SKM-1 treated with dmso at 0.1 percent for 144 hours (cell line): ENCODE data around the gene NEURL1B.
A peak's percentile ranks its signal among the peaks of the same experiment; 100 is the strongest.
"Not testable (repeated sequence)": the region's sequence is repeated elsewhere in the genome, so short reads cannot be mapped to it uniquely, and the experiment has no call there.

Experiments used
- DNase-seq: peaks from one replicate; lab custom pipeline; 2025; ENCODE audit not compliant: unreplicated experiment; lab: John Stamatoyannopoulos, UW

Gene NEURL1B

DNA sequence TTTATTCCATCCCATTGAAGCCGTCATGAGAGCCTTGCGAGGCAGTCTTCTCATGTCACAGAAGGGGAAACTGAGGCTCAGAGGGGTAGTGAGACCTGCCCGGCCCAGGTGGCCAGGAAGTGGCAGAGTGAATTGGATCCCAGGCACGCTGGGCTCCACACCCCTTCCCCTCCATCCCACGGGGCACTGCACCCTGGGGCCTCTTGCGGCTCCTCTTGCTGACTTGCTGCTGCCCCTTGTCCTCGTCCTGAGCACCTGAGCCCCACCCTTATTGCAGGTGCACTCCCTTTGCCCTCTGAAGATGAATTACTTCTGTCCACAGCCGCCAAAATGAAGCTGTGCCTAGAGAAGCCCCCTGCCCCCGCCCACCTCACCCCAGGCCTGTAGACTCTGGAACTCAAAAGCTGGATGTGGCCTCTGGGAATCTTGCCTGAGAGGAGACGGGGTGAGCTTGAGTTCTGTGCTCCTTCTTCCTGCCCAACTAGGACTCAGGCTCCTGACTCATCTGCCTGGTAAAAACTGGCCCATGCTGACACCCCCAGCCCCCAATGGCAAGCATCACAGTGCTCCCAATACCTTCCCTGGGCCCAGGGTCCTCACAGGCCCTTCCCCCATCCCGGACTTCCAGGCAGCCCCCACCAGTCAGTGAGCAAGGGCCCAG lies 6.4 kb downstream of the NEURL1B start:
- no peak for DNase-seq

DNA sequence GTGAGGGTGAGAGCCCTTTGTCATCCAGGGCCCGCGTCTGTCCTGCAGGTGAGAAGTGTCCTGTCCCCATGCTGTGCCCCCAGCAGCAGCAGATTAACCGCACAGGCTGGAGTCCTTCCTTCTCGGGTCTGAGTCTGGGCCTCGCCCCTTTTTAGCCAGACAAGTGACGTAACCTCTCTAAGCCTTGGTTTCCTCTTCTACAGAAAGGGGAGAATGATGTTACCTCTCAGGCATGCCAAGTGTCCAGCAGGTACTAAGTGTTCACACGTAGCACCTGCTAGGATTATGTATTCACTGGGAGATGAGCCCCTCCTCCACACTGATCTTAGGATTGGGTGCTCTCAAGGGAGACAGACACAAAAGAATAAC lies 6.9 kb downstream of the NEURL1B start:
- peak; percentile 43 for DNase-seq

DNA sequence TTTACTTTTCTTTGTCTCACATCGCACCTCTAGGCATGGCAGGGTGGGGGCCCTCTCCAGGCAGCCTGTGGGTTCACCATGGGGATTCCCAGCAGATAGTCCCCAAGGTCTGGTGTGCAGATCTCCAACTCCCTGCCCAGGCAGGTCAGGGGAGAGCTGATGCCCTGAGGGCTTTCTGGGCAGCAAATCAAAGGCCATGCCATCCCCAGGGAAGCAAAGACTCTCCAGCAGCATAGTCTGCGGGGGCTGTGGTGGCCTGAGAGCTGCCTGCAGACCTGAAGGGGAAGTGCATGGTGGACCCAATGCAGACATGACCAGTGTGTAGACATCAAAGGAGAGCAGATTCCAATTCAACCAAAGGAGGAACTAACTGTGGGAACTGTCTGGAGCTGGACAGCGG lies 7.7 kb downstream of the NEURL1B start:
- peak; percentile 30 for DNase-seq

DNA sequence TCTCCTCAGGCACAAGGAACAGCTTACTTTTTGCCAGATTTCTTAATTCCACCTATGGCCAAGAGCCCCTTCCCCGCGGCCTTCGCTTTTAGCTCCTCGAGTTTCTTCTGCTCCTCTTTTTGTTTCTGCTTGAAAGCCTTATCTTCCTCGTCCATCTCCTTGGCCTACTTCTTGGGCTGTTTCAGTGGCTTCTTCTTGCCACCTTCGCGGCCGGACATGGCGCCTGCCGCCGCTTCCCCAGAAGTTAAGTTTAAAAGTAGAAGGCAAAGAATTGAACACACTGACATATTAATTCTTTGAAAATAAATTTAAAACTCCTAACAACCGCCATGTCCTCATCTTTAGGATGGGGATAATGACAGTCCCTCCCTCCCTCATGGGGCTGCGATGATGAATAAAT lies 15.4 kb downstream of the NEURL1B start:
- not testable (repeated sequence) for DNase-seq

DNA sequence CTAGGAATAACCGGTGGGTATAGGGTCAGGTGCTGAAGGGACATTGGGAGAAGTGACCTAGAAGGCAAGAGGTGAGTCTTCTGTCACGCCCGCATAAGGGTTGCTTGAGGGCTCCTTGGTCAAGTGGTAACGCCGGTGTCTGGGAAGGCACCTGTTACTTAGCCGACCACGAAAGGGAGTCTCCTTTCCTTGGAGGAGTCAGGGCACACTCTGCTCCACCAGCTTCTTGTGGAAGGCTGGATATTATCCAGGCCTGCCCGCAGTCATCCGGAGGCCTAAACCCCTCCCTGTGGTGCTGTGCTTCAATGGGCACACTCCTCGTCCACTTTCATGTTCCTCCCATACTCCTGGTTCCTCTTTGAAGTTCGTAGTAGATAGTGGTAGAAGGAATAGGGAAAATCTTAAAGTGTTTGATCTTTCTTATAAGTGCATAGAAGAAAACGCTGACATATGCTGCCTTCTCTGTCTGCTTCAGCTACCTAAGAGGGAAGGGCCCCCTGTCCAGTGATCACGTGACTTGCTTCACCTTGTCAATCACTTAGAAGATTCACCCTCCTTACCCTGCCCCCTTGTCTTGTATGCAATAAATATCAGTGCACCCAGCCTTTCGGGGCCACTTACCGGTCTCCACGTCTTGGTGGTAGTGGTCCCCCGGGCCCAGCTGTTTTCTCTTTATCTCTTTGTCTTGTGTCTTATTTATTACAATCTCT lies 16.6 kb downstream of the NEURL1B start:
- DNase-seq: not testable (repeated sequence)

DNA sequence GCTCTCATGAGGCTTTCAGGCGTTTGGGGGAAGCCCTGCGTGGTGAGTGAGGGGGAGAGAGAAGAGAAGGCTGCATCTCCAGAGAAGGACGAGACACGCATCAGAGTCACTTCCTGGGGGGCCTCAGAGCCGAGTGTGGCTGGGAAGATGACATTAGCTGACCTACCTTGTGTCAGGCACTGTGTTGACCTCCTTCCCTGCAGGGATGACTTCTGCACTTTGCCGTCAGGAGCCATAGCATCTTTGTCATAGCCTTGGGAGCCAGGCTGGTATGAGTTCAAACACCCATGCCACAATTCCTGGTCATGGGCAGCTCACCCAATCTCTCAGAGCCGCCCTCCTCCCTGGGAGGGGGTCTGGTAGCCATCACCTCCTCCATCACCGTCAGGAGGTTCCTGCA lies 17.3 kb downstream of the NEURL1B start:
- no peak for DNase-seq

DNA sequence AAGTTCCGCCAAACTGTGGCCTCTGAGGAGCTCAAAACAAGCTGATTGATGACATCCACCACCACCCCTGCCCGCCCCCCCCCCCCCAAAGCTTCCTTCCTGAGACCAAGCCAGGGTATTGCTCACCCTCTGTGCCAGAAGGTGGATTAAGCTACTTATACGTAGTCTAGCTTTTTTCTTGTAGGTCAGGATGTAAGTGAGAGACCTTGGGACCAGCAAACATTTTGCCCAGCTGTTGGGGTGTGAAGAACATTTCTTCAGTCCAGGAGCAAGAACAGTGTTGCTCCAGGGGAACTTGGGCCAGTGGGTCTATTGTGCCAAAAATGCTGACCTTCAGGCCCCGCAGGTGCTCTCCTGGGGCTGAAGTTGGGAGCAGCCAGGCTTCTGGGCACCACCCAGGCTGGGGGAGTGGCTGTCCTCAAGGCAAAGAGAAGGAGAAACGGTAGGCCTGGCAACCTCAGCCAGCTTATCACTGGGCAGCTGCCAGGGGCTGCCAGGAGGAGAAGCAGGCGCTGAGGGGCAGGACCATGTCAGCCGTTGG lies 18.0 kb downstream of the NEURL1B start:
- no peak for DNase-seq

DNA sequence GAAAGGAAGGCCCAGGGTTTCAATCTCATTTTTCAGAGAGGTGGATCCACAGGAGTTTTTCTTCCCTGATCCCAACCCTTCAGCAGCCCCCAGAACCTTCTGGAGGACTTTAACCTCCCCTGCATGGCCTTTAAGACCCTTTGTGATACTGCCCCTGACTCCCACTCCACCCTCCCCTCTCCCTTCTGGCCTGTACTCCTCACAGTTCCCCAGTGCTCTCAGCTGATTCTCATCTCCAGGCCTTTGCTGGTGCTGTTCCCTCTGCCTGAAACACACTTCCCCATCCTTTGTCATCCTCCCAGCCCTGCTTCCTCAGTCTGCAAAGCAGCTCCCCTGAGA lies 18.5 kb downstream of the NEURL1B start:
- no peak for DNase-seq

DNA sequence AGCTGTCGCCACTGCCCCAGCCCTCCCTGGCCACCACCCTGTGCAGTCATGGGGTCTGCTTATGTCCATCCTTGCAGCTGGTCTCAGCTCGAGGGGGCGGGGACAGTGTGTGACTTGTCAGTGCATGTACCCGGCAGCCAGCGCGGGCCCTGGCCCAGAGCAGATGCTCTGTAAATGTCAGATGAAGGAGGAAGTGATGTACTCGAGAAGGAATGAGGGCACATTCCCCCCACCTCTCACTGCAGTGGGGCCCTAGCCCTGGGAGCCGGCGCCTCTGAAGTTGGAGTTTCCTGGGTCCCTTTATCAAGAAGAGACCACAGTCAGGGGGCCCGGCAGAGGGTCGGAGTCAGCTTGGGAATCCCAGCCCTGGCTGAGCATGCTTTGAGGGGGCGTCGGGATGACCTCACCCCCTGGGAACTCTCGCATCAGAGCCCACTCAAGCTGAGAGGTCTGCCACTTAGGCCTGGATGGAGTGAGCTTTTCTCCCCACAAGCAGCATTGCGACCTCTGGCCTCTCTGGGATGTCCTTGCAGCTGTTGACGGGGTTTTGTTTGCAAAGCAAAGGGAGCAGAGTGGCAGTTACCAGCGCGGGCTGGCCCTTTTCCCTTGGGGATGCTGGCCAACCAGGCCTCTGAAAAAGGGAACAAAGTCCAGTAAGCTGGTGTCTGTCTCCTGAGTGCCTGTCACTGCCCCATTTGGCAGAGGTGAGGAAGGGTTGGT lies 19.0 kb downstream of the NEURL1B start:
- DNase-seq: peak; percentile 64

DNA sequence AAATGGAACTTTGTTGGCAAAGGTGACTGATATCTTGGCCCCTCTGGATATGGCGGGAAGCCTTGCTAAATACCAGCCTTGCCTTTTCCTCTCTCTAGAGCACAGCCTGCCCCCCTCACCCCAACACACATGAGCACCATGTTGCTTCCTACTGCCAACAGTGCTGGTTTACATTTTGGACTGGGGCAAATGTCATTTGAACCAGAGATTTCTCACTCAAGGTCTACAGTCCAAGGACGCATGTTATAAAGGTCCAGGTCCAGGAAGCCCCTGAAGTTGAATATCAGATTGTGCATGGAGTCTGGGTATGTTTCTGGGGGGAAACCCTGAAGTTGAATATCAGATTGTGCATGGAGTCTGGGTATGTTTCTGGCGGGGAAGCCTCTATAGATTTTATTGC lies 19.9 kb downstream of the NEURL1B start:
- DNase-seq: no peak

DNA sequence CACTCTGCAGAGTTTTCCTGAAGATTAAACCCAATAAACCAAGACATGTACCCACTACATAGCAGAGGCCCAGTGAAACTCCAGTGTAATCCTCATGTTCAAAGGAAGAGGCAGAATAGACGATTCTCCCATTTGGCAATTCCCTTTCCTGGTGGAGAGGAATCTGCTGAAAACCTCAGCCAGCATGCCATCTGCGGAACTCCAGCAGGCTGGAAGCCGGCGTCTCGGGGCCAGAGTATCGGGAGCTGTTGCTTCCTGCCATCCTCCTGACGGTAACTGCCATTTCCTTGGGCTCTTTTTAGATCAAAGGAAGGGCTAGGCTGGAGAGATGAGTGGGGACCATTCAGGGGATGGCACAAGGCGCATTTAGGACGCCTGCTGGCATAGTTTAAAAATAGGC lies 20.5 kb downstream of the NEURL1B start:
- DNase-seq: no peak

DNA sequence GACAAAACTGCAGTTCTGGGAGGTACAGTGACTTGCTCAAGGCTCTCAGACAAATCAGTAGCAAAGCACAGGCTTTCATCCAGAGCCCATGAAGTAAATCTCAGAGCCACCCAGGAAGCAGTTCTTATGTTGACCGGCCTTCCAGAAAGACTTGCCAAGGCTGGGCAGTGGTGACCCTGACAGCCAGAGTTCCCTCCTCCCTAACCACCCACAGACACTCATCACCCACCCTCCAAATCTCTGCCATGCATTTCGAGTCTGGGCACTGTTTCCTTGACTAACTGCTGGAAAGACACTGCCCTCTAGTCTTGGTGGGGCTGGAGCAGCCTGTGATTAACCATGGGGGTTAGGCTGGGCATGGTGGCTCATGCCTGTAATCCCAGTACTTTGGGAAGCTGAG lies 21.5 kb downstream of the NEURL1B start:
- DNase-seq: no peak

DNA sequence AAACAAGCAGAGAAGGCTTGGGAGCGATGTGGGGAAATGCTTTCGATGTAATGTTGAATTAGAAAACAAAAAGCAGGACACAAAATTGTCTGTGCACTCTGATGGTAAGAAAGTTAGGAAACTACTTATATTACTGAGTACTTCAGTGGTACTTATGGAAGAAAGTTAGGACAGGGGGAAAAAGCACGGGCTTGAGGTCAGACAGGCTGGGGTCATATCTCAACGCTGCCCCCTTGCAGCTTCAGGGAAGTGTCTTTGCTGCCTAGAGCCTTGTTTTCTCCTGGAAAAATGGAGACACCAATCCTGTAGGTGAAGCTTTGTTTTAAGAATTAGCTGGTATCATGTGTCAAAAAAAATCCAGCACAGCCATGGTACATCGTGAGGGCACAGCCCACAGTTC lies 23.0 kb downstream of the NEURL1B start:
- no peak for DNase-seq

DNA sequence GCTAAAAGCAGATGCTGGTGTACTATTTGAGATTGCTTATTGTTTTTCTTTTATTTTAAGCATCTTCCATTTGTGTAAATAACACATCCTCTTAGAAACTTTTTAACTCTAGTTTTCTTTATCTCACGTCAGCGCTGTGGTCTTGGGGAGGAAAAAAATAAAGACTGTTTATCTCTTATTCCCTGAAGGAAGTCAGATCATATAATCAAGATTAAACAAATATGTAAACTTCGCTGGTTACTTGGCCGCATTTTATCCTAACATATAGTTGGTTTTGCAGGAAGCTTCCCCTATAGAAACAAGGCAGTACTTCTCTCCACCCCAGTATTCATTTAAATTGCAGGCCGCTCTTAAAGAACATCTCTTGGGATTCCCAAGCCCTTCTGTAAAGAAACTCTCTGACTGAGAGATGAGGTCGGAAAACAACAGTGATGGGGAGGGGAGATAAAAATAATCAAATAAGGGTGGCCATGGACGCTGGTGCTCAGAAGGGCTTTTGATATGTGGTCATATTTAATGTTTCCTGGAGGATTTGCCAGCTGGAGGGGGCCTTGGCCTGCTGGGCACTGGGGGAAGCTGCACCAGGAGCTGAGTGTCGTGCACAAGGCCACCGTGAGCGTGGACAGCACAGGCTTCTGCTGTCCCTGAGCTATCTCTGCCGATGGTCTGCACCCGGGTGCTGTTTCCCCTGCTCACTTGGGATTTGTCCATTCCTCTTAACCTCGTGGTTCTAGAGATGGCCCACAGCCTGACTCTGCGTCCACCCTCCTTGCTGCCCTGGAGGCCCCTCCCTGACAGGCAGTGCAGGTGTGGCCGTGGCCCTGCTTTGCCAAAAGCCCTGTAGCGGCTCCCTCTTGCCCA lies 23.8 kb downstream of the NEURL1B start:
- DNase-seq: no peak

DNA sequence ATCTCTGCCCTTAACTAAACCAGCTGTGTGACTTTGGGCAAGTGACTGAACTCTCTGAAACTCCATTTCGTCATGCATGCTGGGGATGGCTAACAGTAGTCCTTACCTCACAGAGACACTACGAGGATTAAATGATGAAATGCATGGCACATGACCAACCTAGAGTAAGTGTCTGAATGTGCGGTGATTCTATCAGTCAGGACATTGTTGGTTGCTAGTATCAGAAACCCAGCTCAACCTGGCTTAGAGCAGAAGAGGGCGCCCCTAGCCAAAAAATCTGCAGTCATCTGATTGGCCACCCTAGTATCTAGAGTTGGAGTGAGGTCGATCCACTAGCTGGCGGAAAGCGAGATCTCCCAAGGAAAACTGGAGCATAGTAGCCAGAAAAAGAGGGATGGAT lies 25.2 kb downstream of the NEURL1B start:
- DNase-seq: no peak

DNA sequence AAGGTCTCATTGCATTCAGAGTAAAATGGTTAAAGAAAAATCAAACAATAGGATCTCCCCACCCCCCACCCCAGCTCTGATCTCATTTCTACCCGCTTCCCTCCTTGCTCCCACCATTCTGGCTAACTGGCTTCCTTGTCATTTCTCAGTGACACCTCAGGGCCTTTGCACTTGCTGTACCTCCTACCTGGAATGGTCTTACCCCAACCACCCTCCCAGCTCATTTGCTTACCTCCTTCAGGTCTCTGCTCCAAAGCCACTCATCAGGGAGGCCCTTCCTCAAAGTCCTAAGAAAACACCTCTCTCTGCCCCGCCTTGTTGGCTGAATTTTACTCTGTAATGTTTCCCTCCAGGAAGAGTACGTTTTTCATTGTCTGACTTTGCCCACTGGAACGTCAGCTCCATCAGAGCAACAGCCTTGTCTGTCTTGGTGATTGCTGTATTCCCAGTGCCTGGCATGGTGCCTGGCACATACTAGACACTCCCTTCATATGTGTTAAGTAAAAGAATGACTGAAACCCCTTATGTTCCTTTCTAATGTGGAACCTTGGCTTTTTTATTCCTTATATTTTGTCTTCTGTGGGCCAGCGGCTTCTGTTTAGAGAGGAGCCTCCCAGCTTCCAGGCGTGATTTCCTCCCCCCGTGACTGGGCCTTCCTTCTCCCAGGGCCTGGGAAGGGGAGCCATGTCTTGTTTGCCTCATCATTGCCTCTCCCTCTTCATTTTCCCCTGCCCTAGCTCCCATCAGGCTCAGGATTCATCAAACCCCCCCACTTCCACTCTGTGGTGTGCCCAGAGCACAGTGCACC lies 26.9 kb downstream of the NEURL1B start:
- no peak for DNase-seq

DNA sequence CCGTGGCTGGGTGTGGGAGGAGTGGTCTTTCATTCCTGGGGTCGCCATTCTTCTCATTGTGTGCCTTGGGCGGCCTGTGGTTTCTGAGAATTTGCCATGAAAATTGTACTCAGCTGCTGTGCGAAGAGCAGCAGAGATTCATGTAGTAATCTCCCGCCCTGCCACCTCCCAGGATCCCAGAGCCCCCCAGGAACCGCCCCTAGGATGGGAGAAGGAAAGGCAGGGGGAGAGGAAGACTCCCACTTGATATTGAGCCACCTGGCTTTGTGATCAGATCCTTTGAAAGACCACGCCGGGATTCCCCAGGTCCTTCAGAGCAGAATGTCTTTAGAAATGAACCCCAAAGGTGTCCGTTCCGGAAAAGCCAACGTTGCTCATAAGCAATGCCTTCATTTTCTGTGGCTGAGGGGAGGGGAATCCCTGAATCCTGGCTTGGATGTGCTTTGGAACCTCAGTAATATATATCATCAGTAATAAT lies 27.6 kb downstream of the NEURL1B start:
- no peak for DNase-seq

DNA sequence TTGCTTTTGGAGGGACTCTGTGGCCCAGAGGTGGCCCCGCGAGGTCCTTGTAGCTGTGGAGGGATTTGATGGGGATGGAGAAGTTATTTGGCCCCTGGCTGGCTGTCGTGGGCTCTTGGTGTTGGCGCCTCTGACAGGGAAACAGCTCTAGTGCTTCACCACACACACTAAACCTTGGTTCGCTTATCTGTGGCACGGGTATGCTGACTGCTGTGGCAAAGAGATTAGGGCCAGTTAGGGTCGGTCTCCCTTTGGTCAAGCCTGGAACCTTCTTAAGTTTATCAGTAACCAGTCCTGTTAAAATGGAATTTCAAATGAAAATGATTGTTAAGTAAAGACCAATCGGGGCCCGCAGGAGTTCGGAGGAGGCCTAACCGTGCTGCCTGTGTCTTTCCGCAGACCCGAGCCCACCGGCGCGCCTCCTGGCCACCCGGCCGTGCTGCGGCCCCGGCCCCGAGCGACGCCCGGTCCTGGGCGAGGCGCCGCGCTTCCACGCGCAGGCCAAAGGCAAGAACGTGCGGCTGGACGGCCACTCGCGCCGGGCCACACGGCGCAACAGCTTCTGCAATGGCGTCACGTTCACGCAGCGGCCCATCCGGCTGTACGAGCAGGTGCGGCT lies 28.4 kb downstream of the NEURL1B start:
- no peak for DNase-seq

DNA sequence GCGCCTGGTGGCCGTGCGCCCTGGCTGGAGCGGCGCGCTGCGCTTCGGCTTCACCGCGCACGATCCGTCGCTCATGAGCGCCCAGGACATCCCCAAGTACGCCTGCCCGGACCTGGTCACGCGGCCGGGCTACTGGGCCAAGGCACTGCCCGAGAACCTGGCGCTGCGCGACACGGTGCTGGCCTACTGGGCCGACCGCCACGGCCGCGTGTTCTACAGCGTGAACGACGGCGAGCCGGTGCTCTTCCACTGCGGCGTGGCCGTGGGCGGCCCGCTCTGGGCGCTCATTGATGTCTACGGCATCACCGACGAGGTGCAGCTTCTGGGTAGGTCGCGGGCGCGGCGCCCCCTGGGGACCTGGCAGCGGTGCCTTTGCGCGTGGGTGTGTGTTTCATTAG lies 28.9 kb downstream of the NEURL1B start:
- no peak for DNase-seq

DNA sequence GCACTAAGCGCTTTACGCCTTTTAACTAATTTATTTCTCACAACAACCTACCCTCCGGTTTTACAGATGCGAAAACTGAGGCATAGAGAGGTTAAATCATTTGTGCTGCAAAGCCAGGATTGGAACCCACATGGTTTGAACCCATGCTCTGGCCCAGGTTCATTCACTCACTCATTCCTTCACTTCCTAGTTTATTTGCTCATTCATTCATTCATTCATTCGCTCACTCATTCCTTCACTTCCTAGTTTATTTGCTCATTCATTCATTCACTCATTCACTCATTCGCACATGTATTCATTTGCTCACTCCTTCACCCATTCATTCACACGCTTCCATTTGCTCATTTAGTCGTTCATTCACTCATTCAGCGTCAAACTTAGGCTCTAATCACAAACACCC lies 29.4 kb downstream of the NEURL1B start:
- no peak for DNase-seq
